Measurements from ENCODE around the gene CDH23. TPM values are rescaled to one million over a fixed set of nuclear protein-coding genes. Genes with fewer than 3 reads are reported as not detected.

The CDH23 gene
- total and polyA plus RNA-seq, 8 donors, result 1.8 to 22.8 (median 3.0) TPM

- H3K27ac ChIP-seq, result no peak overlapping the region
- intact Hi-C loops (cut with DNase I), result no loop called here
- no peaks in the 10 kb centered on the region for H3K36me3 ChIP-seq
- DNase-seq (no peak), ATAC-seq (no peak)
- peaks cover 12 to 33% of the 10 kb centered on the region in 2 donors for H3K4me1 ChIP-seq
- no peak overlapping the region for H3K4me3 ChIP-seq
- no peaks in the 10 kb centered on the region for H3K9me3 ChIP-seq
- no peaks in the 10 kb centered on the region for H3K27me3 ChIP-seq
- TF ChIP-seq CTCF (IDR thresholded peaks at IDR 0.05), result no peak
Measured at GRCh38 chr10:71854031-71854430, 457.3 kb downstream of the CDH23 start.

- intact Hi-C loops (cut with DNase I), result no loop called here
- Histone ChIP-seq H3K27me3 (no peaks in the 10 kb centered on the region), H3K4me3 (no peak overlapping the region), H3K4me1 (peaks cover 11 to 45% of the 10 kb centered on the region in 2 donors), H3K27ac (no peak overlapping the region), H3K9me3 (no peaks in the 10 kb centered on the region), H3K36me3 (no peaks in the 10 kb centered on the region)
- ATAC-seq, result no peak
- no peak for DNase-seq
- TF ChIP-seq CTCF (IDR thresholded peaks at IDR 0.05), result no peak
Measured at GRCh38 chr10:71856619-71857018, 459.9 kb downstream of the CDH23 start.

- ATAC-seq, result peak; percentile 12
Measured at GRCh38 chr10:71857934-71858890, 461.5 kb downstream of the CDH23 start.

GRCh38 chr10:71860243-71861029, 463.7 kb downstream of the CDH23 start:
- peak; percentile 97 for ATAC-seq
- peak; percentile 48 to 96 (median 90) for DNase-seq
- intact Hi-C loops (cut with DNase I), result no loop called here

More at GRCh38 chr10:71857934-71858890, 461.5 kb downstream of the CDH23 start:
- H3K4me1 ChIP-seq, result peaks cover 9 to 36% of the 10 kb centered on the region in 2 donors
- no peaks in the 10 kb centered on the region for H3K27me3 ChIP-seq
- H3K27ac ChIP-seq, result no peak overlapping the region
- H3K9me3 ChIP-seq, result no peaks in the 10 kb centered on the region
- peak in 1 of 4 donors; percentile 81 for DNase-seq
- intact Hi-C loops (cut with DNase I), result no loop called here
- H3K36me3 ChIP-seq, result no peaks in the 10 kb centered on the region
- TF ChIP-seq CTCF (IDR thresholded peaks at IDR 0.05), result no peak
- H3K4me3 ChIP-seq, result no peak overlapping the region

More at GRCh38 chr10:71860243-71861029, 463.7 kb downstream of the CDH23 start:
- H3K27me3 ChIP-seq, result no peaks in the 10 kb centered on the region
- H3K9me3 ChIP-seq, result no peaks in the 10 kb centered on the region
- no peak for TF ChIP-seq CTCF (IDR thresholded peaks at IDR 0.05)
- peaks cover 9 to 54% of the 10 kb centered on the region in 2 donors for H3K4me1 ChIP-seq
- H3K4me3 ChIP-seq, result no peak overlapping the region
- no peaks in the 10 kb centered on the region for H3K36me3 ChIP-seq
- H3K27ac ChIP-seq, result peak overlapping the region; percentile 86 to 89
